H1 (cell line): ENCODE measurements around the gene SURF4. TPM values are rescaled to one million over a fixed set of nuclear protein-coding genes. Genes with fewer than 3 reads are reported as not detected.

Source experiments
- CHD7 ChIP-seq: fragments of 300-600 bp; sonication (generic); IDR thresholded peaks from 2 replicates; pipeline ENCODE4 v1.7.1; 2012; ENCODE audit warnings: low read length, moderate library complexity, mild to moderate bottlenecking, inconsistent platforms; ENCODE audit not compliant: insufficient replicate concordance
- GTF2F1 ChIP-seq: IDR thresholded peaks from 2 replicates; pipeline ENCODE4 v1.6.1; 2012; ENCODE audit warnings: low read depth, low read length, improper control_type of control experiment, borderline replicate concordance
- HDAC6 ChIP-seq: IDR thresholded peaks from one replicate; pipeline ENCODE4 v1.7.1; 2012; ENCODE audit warnings: low read depth, mild to moderate bottlenecking, inconsistent platforms, low read length, moderate library complexity
- JUN ChIP-seq: IDR thresholded peaks from 2 replicates; pipeline ENCODE4 v1.6.1; 2011; ENCODE audit warnings: low read depth, mild to moderate bottlenecking, improper control_type of control experiment, low read length
- MAFK ChIP-seq: IDR thresholded peaks from 2 replicates; pipeline ENCODE4 v1.6.1; 2012; ENCODE audit warnings: low read depth, mild to moderate bottlenecking, improper control_type of control experiment, low read length
- MAX ChIP-seq: IDR thresholded peaks from 2 replicates; pipeline ENCODE4 v1.6.1; 2012; ENCODE audit warnings: inconsistent platforms
- RBBP5 ChIP-seq: IDR thresholded peaks from 2 replicates; pipeline ENCODE4 v1.7.1; 2012; ENCODE audit warnings: low read depth, mild to moderate bottlenecking, inconsistent platforms, low read length, moderate library complexity, borderline replicate concordance
- RNF2 ChIP-seq: fragments of 200-900, 300-1000 bp; sonication (generic); IDR thresholded peaks from 2 replicates; pipeline ENCODE4 v1.7.1; 2016; ENCODE audit warnings: borderline replicate concordance, low read depth, mild to moderate bottlenecking, antibody characterized with exemption, low read length; ENCODE audit not compliant: poor library complexity, severe bottlenecking; ENCODE audit errors: missing control alignments
- SRF ChIP-seq: IDR thresholded peaks from 2 replicates; pipeline ENCODE4 v1.6.1; 2011; ENCODE audit warnings: mild to moderate bottlenecking, low read depth, low read length, moderate library complexity
- polyA plus RNA-seq, 7 experiments: library from polyadenylated mRNA; depleted of rRNA in 3 of 7; stranded (reverse) in 5 of 7; unstranded in 2 of 7; fragments of >200 nt in 5 of 7; fragments of 200-250 nt in 2 of 7; gene quantifications; 1 replicate in 5 of 7; 2 replicates in 1 of 7; 4 replicates in 1 of 7; pipeline versions ENCODE4 v1.2.1 to v1.2.3, GENCODE V29; 2011 to 2013; ENCODE audit warnings: missing spikeins in 2 of 7, mixed read lengths in 2 of 7
- total RNA-seq: library from RNA; stranded (reverse); fragmentation: NEBNext Ultra II Directional; extraction: Animal tissue kit (Norgen Biotek cat#: 25700); gene quantifications from 2 replicates; pipeline ENCODE4 v1.2.1, GENCODE V29; 2021

SURF4 gene
- total and polyA plus RNA-seq, 2 of the 8 experiments (the other 6 are each of a cell fraction or from before 2014, with no cell fraction given): 176 to 182 TPM

GRCh38 chr9:133417541-133418461, 41.9 kb upstream of the SURF4 start, which contains the start of gene REXO4 (continued):
- peak; percentile 31 for TF ChIP-seq CHD7
- TF ChIP-seq MAFK: no peak
- TF ChIP-seq SRF: peak; percentile 43; the same call in 1 of the 2 replicates
- TF ChIP-seq RBBP5: peak; percentile 87
- no peak for TF ChIP-seq HDAC6
- no peak for TF ChIP-seq RNF2
- no peak for TF ChIP-seq JUN
- peak; percentile 90 for TF ChIP-seq MAX
- TF ChIP-seq GTF2F1: no peak
